Suppressor macrophage treated with lipopolysaccharide for 1 hour (primary cell): Measurements from ENCODE around the gene ISM1.
"Not testable (repeated sequence)": the region's sequence is repeated elsewhere in the genome, so short reads cannot be mapped to it uniquely, and the experiment has no call there.

Experiments used
- DNase-seq, 3 donors: peaks; one replicate each; pipeline ENCODE4 v3.0.0-alpha.2; 2020 to 2022

Gene ISM1

DNA sequence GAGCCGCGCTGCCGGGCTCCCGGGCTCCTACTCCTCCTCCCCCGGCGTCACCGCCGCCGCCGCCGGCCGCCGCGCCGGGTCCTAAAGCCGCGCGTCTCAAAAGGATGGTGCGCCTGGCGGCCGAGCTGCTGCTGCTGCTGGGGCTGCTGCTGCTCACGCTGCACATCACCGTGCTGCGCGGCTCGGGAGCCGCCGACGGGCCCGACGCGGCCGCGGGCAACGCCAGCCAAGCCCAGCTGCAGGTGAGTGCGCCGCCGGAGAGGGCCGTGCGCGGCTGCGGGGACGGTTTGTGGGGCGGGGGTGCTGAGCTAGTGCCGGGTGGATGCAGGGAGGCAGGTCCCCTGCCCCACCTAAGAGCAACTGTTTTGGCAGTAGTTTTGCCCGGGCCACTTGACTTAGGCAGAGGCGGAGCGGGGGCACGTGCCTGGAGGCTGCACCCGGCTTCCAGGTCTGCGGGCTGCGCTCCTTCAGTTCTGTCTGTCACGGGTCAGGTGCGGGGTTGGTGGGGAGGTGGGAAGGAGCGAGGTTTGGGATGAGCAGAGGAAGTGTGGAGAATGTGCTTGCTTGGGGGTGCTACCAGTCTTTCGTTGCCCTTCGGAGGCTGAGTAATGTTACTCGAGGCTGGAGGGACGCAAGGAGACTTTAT is 722 bp downstream of the ISM1 start:
- DNase-seq = peak; percentile 31 to 73 (median 36)

DNA sequence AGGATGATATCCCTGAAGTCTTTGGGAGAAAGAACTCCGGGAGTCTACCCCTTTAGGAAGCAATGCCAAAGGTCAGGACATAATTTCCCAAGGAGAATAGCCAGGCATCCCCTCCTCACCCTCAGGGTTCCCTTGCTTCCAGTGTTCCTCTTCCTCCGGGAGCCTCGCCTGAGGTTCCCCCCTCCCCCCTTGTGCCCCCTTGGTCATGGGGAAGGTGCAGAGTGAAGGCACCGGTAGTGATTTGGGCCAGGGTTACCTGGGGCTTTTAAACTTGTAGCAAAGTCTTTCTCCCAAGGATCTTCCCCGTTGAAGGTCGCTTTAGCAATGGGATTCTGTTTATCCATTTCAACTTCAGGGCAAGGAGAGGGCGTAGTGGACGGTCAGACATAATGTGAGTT is 1.2 kb downstream of the ISM1 start:
- DNase-seq = no peak

DNA sequence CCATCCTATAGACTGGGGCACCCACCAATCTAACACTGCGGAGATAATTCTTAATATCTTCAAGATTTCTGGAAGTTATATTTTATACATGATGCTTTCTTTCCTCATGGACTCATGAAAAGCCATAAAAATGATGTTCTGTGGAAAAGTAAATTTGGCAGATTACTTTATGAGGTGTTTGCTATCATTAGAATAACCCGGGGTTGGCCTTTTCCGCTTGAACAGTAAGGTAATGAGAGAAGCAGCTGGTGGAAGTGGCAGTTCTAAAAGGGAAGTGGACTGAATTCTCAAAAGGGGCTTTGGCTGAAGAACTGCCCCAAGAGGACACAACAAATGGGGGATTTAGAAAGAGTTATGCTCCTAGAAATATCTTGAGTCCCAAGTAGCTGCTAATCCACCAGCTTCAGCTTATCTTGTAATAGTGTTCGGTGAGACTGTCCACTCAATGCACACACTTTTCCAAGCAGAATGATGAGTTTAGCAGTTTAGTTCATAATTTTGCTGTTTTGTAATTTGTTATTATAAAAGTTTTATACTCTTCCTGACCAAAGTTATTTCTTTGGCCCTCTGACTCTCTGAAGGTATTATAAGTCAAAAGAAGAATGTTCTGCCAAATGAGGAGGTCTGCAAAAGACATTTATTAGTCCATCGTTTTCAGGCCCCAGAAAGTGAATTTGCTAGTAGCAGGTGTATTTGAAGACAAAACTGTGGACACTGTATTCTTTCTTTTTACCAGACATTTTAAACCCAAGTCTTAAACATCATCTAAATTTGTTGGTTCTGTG is 2.9 kb downstream of the ISM1 start:
- DNase-seq = no peak

DNA sequence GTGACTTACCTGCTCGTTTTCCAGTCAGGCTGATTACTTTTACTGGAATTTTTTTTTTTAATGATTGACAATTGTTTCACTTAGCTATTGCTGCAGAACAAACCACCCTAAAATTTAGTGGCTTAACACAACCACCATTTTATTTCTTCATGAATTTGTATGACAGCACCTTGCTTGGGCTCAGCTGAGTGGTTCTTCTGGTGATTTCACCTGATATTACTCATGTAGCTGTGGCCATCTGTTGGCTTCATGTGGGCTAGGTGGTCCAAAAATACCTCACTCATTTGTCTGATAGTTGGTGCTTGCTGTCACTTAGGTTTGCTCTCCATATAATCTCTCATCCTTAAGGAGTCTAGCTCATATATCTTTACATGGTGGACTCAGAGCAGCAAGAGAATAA is 5.3 kb downstream of the ISM1 start:
- no peak for DNase-seq

DNA sequence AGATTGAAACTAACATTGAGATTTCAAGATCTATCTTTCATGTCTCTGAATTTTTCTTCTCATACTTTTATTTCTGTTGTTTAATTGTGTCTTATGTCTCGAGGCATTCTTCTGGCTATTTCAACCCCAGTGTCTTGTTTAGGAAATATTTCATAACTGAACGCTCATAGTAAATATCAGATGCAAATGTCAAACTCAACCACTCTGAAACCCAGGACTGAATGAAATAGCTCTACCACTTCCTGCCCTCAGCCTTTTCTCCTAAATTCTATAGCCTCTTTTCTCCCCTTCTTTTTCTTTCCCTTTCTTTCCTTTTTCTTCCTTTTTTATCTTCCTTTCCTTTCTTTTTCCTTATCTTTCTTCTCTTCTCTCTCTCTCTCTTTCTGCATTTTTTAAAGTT is 7.7 kb downstream of the ISM1 start:
- DNase-seq = no peak

DNA sequence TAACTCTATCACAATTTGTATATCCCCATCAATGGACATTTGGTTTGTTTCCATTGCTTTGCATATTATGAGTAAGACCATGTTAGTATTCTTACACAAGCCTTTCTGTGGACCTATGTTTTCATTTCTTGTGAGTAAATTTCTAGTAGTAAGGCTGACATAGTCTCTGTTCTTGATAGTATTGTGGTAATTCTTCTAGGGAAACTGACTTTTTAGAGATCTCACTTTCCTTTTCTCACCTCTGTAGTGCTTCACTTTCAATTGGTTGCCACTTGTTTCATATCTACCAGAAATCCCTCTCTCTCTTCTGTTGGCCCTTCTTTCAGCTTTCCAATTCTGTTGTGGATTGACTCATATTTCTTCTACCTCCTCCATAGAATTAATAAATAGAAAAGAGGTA is 8.5 kb downstream of the ISM1 start:
- DNase-seq = no peak

DNA sequence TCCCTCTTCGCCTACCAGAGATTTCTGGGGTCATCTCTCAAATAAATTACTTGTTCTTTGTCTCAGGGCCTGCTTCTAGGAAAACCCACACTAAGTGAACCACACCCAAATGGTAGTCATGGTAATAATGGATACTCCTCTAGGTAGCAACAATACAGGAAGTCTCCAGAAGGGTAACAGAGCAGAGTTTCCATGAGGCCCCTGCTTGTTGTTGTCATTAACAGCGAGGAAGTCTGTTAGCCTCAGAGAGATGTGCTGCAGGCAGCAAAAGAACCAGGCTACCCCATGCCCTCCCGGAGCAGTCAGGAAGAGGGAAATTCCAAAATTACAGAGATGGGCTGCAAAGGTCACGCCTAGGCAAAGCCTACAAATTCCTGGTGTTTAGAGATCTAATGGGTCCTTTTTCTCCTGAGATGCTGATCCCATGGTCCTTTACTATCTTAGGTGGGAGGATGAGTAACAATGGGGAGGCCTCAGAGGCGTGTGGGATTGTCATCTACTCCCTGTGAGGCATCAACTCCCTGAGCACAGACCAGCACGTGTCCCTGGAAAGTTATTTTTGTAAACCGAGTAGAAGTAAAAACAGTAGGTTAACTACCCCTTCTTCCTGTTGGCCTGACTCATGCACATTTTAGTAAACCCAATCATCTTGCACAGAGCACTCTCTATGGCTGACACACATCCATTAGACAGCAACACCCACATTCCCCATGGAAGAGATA is 10.1 kb downstream of the ISM1 start:
- DNase-seq = peak; percentile 32 to 51 (median 43)

DNA sequence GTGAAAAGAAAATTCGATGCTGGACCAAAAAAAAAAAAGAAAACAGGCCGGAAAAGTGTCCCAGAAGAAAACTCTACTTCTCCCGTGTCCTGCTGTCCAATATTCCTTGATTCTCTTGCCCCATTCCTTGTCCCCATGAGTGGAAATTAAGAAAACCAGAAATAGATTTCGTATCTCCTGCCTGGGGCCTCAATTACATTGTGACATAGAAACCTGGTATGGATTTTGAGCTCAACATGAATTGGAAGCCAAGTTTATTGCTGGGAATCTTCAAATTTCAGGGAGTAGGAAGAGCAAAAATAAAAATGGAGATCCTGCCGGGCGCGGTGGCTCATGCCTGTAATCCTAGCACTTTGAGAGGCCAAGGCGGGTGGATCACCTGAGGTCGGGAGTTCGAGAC is 11.9 kb downstream of the ISM1 start:
- DNase-seq = no peak

DNA sequence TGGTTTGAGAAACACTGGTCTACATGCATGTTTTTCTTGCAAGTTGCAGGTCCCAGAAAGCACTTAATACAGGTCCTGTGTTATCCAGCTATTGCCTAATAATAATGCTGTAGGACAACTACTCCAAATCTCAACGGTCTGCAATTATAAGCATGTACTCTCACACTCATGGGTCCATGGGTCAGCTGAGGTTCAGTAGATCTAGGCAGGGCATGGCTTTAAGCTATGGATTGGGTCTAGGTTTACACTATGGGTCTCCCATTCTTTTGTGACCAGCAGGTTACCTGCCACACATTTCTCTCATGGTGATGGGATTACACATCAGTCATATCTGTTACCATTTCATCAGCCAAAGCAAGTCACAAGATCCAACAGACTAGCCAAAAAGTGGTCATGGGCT is 13.9 kb downstream of the ISM1 start:
- DNase-seq = no peak

DNA sequence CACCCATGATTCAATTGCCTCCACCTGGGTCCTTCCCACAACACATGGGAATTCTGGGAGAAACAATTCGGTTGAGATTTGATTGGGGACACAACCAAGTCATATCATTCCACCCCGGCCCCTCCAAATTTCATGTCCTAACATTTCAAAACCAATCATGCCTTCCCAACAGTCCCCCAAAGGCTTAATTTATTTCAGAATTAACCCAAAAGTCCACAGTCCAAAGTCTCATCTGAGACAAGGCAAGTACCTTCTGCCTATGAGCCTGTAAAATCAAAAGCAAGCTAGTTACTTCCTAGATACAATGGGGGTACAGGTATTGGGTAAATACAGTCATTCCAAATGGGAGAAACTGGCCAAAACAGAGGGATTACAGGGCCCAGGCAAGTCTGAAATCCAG is 15.3 kb downstream of the ISM1 start:
- not testable (repeated sequence) for DNase-seq

DNA sequence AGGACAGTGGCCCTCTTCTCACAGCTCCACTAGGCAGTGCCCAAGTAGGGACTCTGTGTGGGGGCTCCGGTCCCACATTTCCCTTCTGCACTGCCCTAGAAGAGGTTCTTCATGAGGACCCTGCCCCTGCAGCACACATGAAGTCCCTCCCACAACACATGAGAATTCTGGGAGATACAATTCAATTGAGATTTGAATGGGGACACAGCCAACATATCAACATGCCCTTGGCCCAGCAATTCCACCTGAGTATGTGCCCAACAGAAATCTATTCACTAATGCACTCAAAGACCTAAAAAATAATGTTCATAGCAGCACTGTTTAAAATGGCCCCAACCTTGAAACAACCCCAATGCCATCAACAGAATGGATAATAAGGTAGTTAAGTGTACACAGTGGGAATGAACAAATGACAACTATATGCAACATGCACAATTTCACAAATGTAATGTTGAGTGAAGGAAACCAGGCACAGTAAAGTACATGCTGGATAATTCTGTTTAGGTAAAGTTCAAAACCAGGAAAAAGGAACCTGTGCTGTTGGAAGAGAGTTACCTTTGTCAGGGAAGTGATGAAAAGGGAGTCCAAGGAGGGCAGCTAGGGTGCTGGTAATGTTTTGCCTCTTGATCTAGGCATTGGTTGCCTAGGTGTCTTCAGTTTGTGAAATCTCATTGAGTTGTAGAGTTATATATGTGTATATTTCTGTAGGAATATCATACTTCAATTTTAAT is 16.1 kb downstream of the ISM1 start:
- DNase-seq = no peak

DNA sequence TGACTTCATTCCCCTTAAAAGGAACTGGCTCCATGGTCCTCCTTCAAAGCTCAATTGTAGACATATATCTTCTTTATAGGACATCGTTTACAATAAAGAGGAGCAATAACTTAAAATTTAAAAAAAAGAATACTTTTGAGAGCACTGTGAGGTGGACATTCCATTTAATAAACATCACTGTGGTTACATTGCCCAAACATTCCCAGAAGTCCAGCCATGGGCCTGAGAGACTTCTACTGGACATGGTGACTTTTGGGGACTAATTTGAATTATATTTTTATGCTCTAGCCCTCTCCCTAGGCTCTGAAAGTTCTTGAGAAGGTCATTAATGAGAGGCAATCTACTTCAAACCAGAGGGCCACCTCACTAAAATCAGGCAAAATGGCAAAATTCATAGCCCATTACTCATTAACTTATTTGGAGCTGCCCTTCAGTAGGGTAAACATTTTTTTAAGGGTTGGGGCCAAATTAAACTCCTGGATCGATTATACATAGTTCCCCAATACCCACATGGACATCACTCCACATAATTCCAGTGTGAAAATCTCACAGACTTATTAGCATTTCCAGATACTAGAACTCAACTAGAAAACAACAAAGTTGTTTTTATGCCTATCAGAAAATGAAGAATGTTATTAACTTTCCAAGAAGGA is 17.1 kb downstream of the ISM1 start:
- no peak for DNase-seq

DNA sequence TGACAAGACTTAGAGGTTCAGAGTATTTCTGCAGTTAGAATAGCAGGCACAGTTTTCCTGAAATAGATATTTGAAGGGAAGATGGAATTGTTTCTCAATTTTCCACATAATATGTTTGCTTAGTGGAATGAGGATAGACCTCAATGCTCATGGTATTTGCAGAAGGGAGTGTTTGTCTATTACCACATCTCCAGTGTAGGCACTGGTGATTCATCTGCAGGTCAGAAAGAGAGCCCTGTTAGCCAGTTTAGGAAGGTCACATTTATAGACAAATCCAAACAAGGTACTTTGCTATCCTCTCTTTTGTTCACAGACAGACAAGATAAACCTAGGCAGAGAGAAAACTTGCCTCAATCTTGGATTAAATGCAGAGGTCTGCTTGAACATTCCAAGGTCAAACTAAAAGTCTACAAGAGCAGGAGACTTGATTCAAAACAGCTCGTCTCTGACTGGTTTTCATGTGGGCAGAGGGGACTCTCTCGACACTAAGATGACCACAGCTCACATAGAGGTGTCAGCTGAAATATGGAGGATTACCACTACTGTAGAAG is 22.8 kb downstream of the ISM1 start:
- no peak for DNase-seq

DNA sequence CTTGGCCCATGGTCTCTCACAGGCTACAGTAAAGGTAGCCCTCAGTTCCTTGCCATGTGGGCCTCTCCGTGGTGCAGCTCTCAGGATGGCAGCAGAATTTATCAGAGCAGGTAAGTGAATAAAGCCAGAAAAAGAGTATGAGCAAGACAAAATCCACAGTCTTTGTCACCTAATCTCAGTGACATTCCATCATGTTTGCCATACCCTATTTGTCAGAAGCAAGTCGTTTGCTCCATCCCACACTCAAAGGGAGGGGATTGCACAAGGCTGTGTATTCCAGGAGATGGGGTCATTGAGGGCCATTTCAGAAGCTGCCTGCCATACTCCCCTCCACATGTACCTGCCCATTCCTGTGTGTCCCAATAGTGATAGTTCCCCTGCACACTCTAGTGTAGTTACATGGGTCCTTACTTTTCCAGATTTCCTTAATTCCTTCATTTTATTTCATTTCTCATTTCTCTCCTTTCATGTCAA is 24.2 kb downstream of the ISM1 start:
- DNase-seq = no peak

DNA sequence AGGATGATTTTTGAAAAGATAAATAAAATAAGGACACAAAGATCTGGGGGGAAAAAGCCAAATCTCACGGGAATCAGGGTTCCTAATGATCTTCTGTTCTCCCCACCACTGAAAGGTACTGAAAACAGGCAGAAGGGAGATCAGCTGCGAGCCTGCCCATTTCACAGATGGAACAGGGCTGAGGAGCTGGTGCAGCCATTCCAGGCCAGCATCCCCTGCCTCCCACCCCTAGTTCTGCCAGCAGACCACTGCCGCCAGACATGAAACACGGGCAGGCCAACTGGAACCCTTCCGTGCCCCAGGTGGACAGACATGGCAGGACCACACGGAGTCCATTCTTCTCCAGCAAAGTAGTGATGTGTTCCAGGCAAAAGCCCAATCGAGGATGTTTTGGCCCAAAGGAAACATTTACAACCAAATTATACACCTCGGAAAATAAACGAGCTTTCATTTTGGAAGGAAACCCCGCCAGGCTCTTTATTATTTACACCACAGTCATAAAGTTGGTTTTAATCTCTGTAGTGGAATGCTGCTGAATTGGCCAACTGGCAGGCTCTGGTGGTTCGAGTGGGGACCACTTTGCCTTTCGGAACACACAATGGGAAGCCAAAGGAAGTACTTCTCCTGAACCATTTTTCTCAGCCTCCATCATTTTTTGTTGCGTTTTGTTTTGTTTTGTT is 28.2 kb downstream of the ISM1 start:
- DNase-seq = no peak

DNA sequence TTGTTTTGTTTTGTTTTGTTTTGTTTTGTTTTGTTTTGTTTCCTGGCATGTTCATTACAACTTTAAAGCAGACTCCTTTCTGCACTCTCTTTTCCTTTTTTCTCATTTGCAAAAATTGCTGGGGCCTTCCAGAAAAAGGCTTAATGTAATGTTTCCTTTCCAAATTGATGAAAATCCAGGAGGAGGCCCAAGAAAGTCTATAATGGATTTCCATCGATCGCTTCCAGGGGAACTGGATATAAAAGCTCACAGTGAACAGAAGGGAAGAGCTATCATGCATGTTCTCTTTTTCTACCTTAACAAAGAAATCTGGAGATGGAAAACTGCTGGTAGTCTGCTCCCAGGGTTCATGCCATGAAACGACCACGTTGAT is 28.7 kb downstream of the ISM1 start:
- no peak for DNase-seq

DNA sequence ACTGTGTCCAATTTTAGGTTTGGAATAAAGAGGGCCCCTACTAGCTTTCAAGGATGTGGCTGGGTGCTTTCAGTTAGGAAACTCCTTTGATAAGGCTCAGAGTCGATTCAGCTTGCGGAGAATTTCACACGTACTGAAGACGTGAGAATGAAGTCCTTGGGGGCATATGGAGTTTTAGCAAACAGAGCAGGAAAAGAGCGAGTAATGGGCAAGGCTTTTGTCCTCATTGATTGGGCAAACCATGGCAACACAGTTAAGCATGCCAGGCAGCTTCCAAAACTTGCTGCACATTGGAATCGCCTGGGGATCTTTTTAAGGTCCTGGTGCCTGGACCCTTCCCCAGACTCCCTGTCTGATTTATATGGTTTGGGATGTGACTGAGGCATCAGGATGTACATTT is 29.2 kb downstream of the ISM1 start:
- no peak for DNase-seq

DNA sequence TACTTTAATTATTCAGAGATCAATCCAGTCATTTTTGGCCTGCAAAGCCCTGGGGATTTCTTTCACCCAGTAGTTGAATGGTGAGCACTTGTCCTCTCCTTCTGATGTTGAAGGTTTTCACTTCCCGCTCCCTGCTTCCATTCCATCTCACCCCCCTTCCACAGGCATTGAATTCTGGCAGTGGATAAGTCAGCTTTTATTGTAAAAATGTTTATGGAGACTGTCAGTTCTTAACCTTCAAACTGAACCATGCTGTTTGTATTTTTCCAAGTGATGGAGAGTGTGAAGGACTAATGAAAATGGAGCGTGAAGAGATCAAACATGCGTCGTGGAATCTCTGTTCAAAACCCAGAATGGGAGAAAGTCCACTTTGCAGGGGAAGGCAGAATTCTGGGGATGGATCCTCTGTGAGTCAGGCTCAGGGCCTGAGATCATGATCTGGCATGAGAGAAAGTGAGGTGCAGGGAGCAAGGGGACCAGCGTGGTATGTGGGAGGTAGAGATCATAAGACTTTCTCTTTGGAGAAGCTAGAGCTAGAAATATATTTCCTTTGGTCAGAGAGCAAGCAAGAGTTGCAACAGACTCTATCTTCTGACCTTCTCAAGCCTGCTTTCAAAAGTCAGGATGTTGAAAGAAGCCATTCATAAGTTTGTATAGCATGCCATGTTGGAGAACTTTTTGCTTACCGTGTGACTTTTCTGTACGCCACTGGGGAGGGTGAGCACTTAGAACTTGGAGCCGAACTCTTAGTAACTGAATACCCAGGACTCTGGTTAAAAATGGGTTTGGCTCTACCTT is 30.2 kb downstream of the ISM1 start:
- DNase-seq = peak; percentile 23 to 31 (median 27)

DNA sequence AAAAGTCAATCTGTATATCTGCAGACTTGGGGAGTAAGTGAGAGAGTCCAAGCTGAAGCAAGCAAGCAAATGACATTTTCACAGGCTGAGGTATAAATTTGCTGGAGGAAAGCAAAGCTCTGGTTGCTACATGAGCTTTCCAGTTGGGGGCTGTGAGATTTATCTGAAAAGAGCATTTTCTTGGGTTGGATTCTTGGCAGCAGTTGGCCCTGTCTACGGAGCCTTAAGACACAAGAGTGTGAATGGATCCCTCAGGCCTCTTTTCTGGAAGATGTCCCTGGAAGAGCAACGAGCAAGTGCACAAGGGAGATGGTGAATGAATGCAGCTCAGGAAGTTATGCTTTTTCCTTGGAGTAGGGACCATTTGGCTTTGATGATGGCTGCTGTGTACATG is 30.8 kb downstream of the ISM1 start:
- DNase-seq = no peak

DNA sequence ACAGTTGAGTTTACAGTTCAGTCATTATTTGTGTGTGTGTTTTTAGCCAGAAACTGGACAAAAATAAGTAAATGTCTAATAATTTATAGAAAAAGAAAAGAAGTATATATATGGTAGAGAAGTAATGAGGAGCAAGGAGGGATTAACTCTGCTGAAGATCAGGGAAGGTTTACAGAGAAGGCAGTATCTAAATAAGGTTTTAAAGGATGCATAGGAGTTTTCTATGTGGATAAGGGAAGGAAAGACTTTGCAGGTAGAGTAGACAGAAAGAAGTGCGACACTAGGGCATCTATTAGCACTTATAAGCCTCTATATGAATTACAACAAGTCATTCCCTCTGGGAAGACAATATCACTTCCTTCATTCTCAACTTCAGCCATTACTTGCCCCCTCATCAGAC is 34.3 kb downstream of the ISM1 start:
- DNase-seq = no peak

DNA sequence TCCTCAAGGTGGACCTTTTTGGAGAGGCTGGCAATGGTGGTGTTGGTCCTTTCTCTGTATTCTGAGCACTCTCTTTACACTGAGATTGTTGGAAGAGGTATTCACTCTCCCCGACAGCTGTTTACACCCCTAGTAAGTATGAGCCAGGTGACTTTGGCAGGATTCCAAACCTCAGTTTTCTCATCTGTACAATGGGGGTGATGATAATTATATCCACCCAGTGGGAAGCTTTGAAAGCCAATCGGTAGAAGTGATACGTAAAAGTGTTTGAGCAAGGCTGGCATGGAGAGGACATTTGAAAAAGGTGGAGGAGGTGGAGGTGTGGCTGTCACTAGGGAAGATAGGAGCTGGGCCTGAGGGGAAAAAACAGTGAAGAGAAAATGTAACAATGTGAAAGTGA is 35.5 kb downstream of the ISM1 start:
- DNase-seq = no peak
